NK-92 treated with Interleukin-12 subunit alpha and Interleukin-12 subunit beta, amount 100 ng/mL, for 24 hours (cell line): ENCODE data around the gene COLEC12.

Experiments used
- DNase-seq: peaks from one replicate; lab custom pipeline; 2025; lab: John Stamatoyannopoulos, UW

Gene COLEC12

GRCh38 chr18:506264-506663, 5.8 kb upstream of the COLEC12 start:
- DNase-seq: no peak

GRCh38 chr18:505483-506122, 5.1 kb upstream of the COLEC12 start:
- DNase-seq: no peak

GRCh38 chr18:501406-501714, 859 bp upstream of the COLEC12 start:
- no peak for DNase-seq

- DNase-seq: no peak
Observed at GRCh38 chr18:499776-500631, 497 bp downstream of the COLEC12 start.

- DNase-seq: no peak
Observed at GRCh38 chr18:498931-499775, 1.3 kb downstream of the COLEC12 start.

GRCh38 chr18:497688-498087, 2.8 kb downstream of the COLEC12 start:
- DNase-seq: no peak

- DNase-seq: no peak
Observed at GRCh38 chr18:495452-495851, 5.0 kb downstream of the COLEC12 start.

GRCh38 chr18:495017-495416, 5.5 kb downstream of the COLEC12 start:
- no peak for DNase-seq

- DNase-seq: no peak
Observed at GRCh38 chr18:493986-494983, 6.2 kb downstream of the COLEC12 start.

- no peak for DNase-seq
Observed at GRCh38 chr18:492451-492850, 8.1 kb downstream of the COLEC12 start.

- DNase-seq: no peak
Observed at GRCh38 chr18:490624-491023, 9.9 kb downstream of the COLEC12 start.

GRCh38 chr18:490024-490366, 10.5 kb downstream of the COLEC12 start:
- DNase-seq: no peak

GRCh38 chr18:489244-490023, 11.1 kb downstream of the COLEC12 start:
- DNase-seq: no peak

- DNase-seq: no peak
Observed at GRCh38 chr18:486929-487740, 13.4 kb downstream of the COLEC12 start.

- no peak for DNase-seq
Observed at GRCh38 chr18:484749-485464, 15.6 kb downstream of the COLEC12 start.

GRCh38 chr18:478681-479080, 21.8 kb downstream of the COLEC12 start:
- no peak for DNase-seq

- DNase-seq: no peak
Observed at GRCh38 chr18:477565-477964, 22.9 kb downstream of the COLEC12 start.

GRCh38 chr18:476251-476664, 24.2 kb downstream of the COLEC12 start:
- DNase-seq: no peak
